Fibroblast of peridontal ligament (primary cell): ENCODE results near the gene MAPK7.

Source experiments
- DNase-seq: peaks from one replicate; pipeline ENCODE4 v3.0.0-alpha.2; 2010; ENCODE audit errors: extremely low read depth

MAPK7 gene

GRCh38 chr17:19421219-19421618, 42.9 kb downstream of the MAPK7 start:
- no peak for DNase-seq

- DNase-seq = peak; percentile 73
Measured at GRCh38 chr17:19421926-19422325, 43.6 kb downstream of the MAPK7 start.

- DNase-seq = peak; percentile 9
Measured at GRCh38 chr17:19424934-19425868, 46.9 kb downstream of the MAPK7 start.

- no peak for DNase-seq
Measured at GRCh38 chr17:19426631-19427030, 48.3 kb downstream of the MAPK7 start.

- DNase-seq = no peak
Measured at GRCh38 chr17:19431691-19432090, 53.4 kb downstream of the MAPK7 start.
